Measurements from ENCODE around the gene ATP5ME.

The ATP5ME gene

GRCh38 chr4:666436-666810, 7.7 kb downstream of the ATP5ME start:
- no peak overlapping the region for H3K4me3 ChIP-seq (ENCODE audit: low read depth, low read length)
- in situ Hi-C loops (cut with HindIII; ENCODE audit: low sequenced_read_pairs), result no loop called here
- no peak for DNase-seq (ENCODE audit: low read depth, low spot score)
- TF ChIP-seq CTCF (IDR thresholded peaks at IDR 0.05; ENCODE audit: low read depth, low read length), result no peak

- in situ Hi-C loops (cut with HindIII; ENCODE audit: low sequenced_read_pairs), result no loop called here
- H3K4me3 ChIP-seq (ENCODE audit: low read depth, low read length), result no peak overlapping the region
- DNase-seq (ENCODE audit: low read depth, low spot score), result no peak
- no peak for TF ChIP-seq CTCF (IDR thresholded peaks at IDR 0.05; ENCODE audit: low read depth, low read length)
Measured at GRCh38 chr4:665751-666435, 8.2 kb downstream of the ATP5ME start.

- H3K4me3 ChIP-seq (ENCODE audit: low read depth, low read length), result no peak overlapping the region
- no peak for DNase-seq (ENCODE audit: low read depth, low spot score)
- in situ Hi-C loops (cut with HindIII; ENCODE audit: low sequenced_read_pairs), result no loop called here
- no peak for TF ChIP-seq CTCF (IDR thresholded peaks at IDR 0.05; ENCODE audit: low read depth, low read length)
Measured at GRCh38 chr4:665381-665750, 8.7 kb downstream of the ATP5ME start.

- in situ Hi-C loops (cut with HindIII; ENCODE audit: low sequenced_read_pairs), result no loop called here
- no peak overlapping the region for H3K4me3 ChIP-seq (ENCODE audit: low read depth, low read length)
- DNase-seq (ENCODE audit: low read depth, low spot score), result no peak
- no peak for TF ChIP-seq CTCF (IDR thresholded peaks at IDR 0.05; ENCODE audit: low read depth, low read length)
Measured at GRCh38 chr4:664713-665231, 9.3 kb downstream of the ATP5ME start.

GRCh38 chr4:663438-664428, 10.3 kb downstream of the ATP5ME start:
- H3K4me3 ChIP-seq (ENCODE audit: low read depth, low read length), result peak overlapping the region; percentile 39
- in situ Hi-C loops (cut with HindIII; ENCODE audit: low sequenced_read_pairs), result no loop called here
- no peak for DNase-seq (ENCODE audit: low read depth, low spot score)

More at GRCh38 chr4:663438-664428, 10.3 kb downstream of the ATP5ME start:
- no peak for TF ChIP-seq CTCF (IDR thresholded peaks at IDR 0.05; ENCODE audit: low read depth, low read length)

Data from astrocyte of the spinal cord (primary cell).